ENCODE measurements around the gene ADIPOQ.
"Not testable (repeated sequence)": the region's sequence is repeated elsewhere in the genome, so short reads cannot be mapped to it uniquely, and the experiment has no call there.

- TF ChIP-seq CTCF (IDR thresholded peaks at IDR 0.05); RXRA (IDR thresholded peaks at IDR 0.05; ENCODE audit: borderline replicate concordance, low read depth); RFX5 (IDR thresholded peaks at IDR 0.05; ENCODE audit: low read length); MAX (IDR thresholded peaks at IDR 0.05; ENCODE audit: low read depth); POLR2AphosphoS5 (IDR thresholded peaks at IDR 0.05; ENCODE audit: low read depth, low read length); EP300 (IDR thresholded peaks at IDR 0.05; ENCODE audit: borderline replicate concordance in 1 of 2, low read depth in 1 of 2, low read length in 1 of 2); GATA2 (CRISPR knock-in tag; IDR thresholded peaks at IDR 0.05): not testable (repeated sequence)
Observed at GRCh38 chr3:186893071-186893470, 50.6 kb downstream of the ADIPOQ start.
